Astrocyte (in vitro differentiated cells and primary cell): ENCODE results near the gene NEAT1.

ENCODE experiments used
- EZH2 ChIP-seq: IDR thresholded peaks from 2 replicates; pipeline ENCODE4 v1.6.1; 2012; ENCODE audit warnings: mild to moderate bottlenecking, low read length, inconsistent platforms; ENCODE audit not compliant: insufficient read depth
- TF ChIP-seq, protein P1 (sequence below): IDR thresholded peaks from 2 replicates; pipeline ENCODE4 v1.5.1; 2011; ENCODE audit warnings: low read depth, mild to moderate bottlenecking, inconsistent platforms, low read length, moderate library complexity; ENCODE audit not compliant: insufficient read depth

DNA sequence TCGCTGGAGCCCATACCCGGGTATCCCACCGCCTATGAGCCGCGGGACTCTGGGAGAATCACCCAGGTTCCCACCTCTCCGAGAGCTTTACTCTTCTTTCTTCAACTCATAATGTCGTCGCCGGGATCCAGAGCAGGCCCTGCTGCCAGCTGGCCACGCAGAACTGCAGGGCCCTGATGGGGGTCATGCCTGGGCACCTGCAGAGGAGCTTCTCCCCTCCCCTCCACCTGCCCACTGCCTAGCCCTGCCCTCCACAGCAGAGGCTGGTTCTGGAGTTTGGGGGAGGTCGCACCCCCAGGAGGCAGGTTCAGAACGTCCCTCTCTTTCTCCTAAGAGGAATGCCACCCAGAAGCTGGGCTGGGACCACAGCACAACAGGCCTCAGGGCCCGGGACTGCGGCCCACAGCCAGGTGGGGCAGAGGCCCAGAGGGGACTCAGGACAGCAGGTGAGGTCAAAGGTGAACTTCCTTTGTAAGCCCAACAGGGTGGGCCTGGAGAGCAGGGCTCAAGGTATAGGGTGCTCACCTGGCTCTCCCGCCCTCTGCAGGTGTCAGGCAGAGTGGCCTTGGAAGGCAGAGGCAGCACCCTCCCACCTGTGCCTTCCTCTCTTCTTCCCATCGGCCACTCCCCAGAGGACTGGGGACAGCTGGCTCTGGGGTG lies 42.0 kb upstream of the NEAT1 start:
- TF ChIP-seq, protein P1, sequence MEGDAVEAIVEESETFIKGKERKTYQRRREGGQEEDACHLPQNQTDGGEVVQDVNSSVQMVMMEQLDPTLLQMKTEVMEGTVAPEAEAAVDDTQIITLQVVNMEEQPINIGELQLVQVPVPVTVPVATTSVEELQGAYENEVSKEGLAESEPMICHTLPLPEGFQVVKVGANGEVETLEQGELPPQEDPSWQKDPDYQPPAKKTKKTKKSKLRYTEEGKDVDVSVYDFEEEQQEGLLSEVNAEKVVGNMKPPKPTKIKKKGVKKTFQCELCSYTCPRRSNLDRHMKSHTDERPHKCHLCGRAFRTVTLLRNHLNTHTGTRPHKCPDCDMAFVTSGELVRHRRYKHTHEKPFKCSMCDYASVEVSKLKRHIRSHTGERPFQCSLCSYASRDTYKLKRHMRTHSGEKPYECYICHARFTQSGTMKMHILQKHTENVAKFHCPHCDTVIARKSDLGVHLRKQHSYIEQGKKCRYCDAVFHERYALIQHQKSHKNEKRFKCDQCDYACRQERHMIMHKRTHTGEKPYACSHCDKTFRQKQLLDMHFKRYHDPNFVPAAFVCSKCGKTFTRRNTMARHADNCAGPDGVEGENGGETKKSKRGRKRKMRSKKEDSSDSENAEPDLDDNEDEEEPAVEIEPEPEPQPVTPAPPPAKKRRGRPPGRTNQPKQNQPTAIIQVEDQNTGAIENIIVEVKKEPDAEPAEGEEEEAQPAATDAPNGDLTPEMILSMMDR: no peak
- no peak for TF ChIP-seq EZH2
